GM19238 (cell line): ENCODE measurements around the gene CBARP.

Experiments
- DNase-seq: peaks from one replicate; pipeline ENCODE4 v3.0.0; 2011; ENCODE audit warnings: low spot score; ENCODE audit not compliant: insufficient read length

The CBARP gene

GRCh38 chr19:1275260-1275975, 37.6 kb upstream of the CBARP start, which contains the start of gene FAM174C:
FAM174C (plus strand) TSS chr19:1275530; CDS start chr19:1275550, 20 bp downstream.
- peak; percentile 99 for DNase-seq

- DNase-seq: no peak
Measured at GRCh38 chr19:1274852-1275259, 37.1 kb upstream of the CBARP start.

- no peak for DNase-seq
Measured at GRCh38 chr19:1274081-1274851, 36.5 kb upstream of the CBARP start.

GRCh38 chr19:1273263-1274041, 35.6 kb upstream of the CBARP start:
- DNase-seq: no peak

- no peak for DNase-seq
Measured at GRCh38 chr19:1272423-1273262, 34.8 kb upstream of the CBARP start.

- DNase-seq: no peak
Measured at GRCh38 chr19:1271528-1272422, 34.0 kb upstream of the CBARP start.

GRCh38 chr19:1270854-1271527, 33.2 kb upstream of the CBARP start:
- no peak for DNase-seq

- no peak for DNase-seq
Measured at GRCh38 chr19:1270213-1270853, 32.5 kb upstream of the CBARP start.

- DNase-seq: peak; percentile 96
Measured at GRCh38 chr19:1269478-1270212, 31.8 kb upstream of the CBARP start.

- DNase-seq: peak; percentile 100
Measured at GRCh38 chr19:1269065-1269477, 31.3 kb upstream of the CBARP start, which contains the start of gene CIRBP. CIRBP (plus strand) TSS chr19:1269332; CDS start chr19:1270934, 1,602 bp downstream.

- no peak for DNase-seq
Measured at GRCh38 chr19:1268226-1269064, 30.6 kb upstream of the CBARP start.

GRCh38 chr19:1267477-1268225, 29.8 kb upstream of the CBARP start:
- no peak for DNase-seq

- DNase-seq: peak; percentile 78
Measured at GRCh38 chr19:1266916-1267476, 29.2 kb upstream of the CBARP start.

- DNase-seq: peak; percentile 91
Measured at GRCh38 chr19:1266129-1266915, 28.5 kb upstream of the CBARP start.

GRCh38 chr19:1265615-1266128, 27.9 kb upstream of the CBARP start:
- DNase-seq: no peak
